Measurements from ENCODE around the gene GPR157. TPM values are rescaled to one million over a fixed set of nuclear protein-coding genes. Genes with fewer than 3 reads are reported as not detected.

GPR157 gene
- total and polyA plus RNA-seq, 10 of the 15 experiments (the other 5 are each of a cell fraction or from before 2014, with no cell fraction given): 0.66 to 15.9 (median 3.1) TPM

DNA sequence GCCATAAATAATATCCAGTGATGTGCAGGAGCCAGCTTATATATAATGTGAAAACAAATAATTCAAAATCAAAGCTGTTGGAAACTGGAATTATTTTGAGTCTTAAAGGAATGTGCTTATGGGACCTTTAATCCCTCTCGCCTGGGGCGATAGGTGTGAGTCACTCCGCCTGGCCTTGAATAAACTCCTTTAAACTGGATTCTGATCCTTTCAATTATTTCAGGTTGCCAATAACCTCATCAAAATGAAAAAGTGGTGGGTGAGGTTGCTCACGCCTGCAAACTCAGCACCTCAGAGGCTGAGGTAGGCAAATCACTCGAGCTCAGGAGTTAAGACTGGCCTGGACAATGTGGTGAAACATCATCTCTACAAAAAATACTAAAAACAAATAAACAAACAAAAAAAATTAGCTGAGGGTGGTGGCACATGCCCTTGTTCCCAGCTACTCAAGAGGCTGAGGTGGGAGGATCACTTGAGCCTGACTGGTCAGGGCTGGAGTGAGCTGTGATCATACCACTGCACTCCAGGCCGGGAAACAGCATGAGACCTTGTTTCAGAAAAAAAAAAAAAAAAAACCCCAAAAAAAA lies 48.1 kb downstream of the GPR157 start (continued):
- TF ChIP-seq NFIC (IDR thresholded peaks at IDR 0.05; ENCODE audit: low read depth, low read length): peak; percentile 54; the same call in 1 of the 2 replicates
- TF ChIP-seq, protein P1, sequence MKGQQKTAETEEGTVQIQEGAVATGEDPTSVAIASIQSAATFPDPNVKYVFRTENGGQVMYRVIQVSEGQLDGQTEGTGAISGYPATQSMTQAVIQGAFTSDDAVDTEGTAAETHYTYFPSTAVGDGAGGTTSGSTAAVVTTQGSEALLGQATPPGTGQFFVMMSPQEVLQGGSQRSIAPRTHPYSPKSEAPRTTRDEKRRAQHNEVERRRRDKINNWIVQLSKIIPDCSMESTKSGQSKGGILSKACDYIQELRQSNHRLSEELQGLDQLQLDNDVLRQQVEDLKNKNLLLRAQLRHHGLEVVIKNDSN (IDR thresholded peaks at IDR 0.05; ENCODE audit: borderline replicate concordance, extremely low read length, insufficient read depth, low read depth, low read length): no peak
- TF ChIP-seq, protein P2, sequence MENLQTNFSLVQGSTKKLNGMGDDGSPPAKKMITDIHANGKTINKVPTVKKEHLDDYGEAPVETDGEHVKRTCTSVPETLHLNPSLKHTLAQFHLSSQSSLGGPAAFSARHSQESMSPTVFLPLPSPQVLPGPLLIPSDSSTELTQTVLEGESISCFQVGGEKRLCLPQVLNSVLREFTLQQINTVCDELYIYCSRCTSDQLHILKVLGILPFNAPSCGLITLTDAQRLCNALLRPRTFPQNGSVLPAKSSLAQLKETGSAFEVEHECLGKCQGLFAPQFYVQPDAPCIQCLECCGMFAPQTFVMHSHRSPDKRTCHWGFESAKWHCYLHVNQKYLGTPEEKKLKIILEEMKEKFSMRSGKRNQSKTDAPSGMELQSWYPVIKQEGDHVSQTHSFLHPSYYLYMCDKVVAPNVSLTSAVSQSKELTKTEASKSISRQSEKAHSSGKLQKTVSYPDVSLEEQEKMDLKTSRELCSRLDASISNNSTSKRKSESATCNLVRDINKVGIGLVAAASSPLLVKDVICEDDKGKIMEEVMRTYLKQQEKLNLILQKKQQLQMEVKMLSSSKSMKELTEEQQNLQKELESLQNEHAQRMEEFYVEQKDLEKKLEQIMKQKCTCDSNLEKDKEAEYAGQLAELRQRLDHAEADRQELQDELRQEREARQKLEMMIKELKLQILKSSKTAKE (IDR thresholded peaks at IDR 0.05; ENCODE audit: low read depth, poor library complexity, severe bottlenecking): no peak
- peak in 1 of 2 experiments; percentile 3; a peak in 1 of 4 replicates for TF ChIP-seq IKZF2 (IDR thresholded peaks at IDR 0.05)
- TF ChIP-seq, protein P3, sequence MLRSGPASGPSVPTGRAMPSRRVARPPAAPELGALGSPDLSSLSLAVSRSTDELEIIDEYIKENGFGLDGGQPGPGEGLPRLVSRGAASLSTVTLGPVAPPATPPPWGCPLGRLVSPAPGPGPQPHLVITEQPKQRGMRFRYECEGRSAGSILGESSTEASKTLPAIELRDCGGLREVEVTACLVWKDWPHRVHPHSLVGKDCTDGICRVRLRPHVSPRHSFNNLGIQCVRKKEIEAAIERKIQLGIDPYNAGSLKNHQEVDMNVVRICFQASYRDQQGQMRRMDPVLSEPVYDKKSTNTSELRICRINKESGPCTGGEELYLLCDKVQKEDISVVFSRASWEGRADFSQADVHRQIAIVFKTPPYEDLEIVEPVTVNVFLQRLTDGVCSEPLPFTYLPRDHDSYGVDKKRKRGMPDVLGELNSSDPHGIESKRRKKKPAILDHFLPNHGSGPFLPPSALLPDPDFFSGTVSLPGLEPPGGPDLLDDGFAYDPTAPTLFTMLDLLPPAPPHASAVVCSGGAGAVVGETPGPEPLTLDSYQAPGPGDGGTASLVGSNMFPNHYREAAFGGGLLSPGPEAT (IDR thresholded peaks at IDR 0.05; ENCODE audit: low read depth): 0 out of 2 replicates have a peak, but pooled peaks have one; percentile 25
- TF ChIP-seq ZNF384 (IDR thresholded peaks at IDR 0.05; ENCODE audit: borderline replicate concordance, low read depth, low read length): peak; percentile 69; the same call in 1 of the 2 replicates
- TF ChIP-seq, protein P4, sequence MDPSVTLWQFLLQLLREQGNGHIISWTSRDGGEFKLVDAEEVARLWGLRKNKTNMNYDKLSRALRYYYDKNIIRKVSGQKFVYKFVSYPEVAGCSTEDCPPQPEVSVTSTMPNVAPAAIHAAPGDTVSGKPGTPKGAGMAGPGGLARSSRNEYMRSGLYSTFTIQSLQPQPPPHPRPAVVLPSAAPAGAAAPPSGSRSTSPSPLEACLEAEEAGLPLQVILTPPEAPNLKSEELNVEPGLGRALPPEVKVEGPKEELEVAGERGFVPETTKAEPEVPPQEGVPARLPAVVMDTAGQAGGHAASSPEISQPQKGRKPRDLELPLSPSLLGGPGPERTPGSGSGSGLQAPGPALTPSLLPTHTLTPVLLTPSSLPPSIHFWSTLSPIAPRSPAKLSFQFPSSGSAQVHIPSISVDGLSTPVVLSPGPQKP (IDR thresholded peaks at IDR 0.05; ENCODE audit: low read depth, low read length): no peak
- 0 out of 2 replicates have a peak, but pooled peaks have one; percentile 27 for TF ChIP-seq RUNX3 (IDR thresholded peaks at IDR 0.05; ENCODE audit: low read length)
- TF ChIP-seq, protein P5, sequence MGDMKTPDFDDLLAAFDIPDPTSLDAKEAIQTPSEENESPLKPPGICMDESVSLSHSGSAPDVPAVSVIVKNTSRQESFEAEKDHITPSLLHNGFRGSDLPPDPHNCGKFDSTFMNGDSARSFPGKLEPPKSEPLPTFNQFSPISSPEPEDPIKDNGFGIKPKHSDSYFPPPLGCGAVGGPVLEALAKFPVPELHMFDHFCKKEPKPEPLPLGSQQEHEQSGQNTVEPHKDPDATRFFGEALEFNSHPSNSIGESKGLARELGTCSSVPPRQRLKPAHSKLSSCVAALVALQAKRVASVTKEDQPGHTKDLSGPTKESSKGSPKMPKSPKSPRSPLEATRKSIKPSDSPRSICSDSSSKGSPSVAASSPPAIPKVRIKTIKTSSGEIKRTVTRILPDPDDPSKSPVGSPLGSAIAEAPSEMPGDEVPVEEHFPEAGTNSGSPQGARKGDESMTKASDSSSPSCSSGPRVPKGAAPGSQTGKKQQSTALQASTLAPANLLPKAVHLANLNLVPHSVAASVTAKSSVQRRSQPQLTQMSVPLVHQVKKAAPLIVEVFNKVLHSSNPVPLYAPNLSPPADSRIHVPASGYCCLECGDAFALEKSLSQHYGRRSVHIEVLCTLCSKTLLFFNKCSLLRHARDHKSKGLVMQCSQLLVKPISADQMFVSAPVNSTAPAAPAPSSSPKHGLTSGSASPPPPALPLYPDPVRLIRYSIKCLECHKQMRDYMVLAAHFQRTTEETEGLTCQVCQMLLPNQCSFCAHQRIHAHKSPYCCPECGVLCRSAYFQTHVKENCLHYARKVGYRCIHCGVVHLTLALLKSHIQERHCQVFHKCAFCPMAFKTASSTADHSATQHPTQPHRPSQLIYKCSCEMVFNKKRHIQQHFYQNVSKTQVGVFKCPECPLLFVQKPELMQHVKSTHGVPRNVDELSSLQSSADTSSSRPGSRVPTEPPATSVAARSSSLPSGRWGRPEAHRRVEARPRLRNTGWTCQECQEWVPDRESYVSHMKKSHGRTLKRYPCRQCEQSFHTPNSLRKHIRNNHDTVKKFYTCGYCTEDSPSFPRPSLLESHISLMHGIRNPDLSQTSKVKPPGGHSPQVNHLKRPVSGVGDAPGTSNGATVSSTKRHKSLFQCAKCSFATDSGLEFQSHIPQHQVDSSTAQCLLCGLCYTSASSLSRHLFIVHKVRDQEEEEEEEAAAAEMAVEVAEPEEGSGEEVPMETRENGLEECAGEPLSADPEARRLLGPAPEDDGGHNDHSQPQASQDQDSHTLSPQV (IDR thresholded peaks at IDR 0.05): no peak
- TF ChIP-seq, protein P6, sequence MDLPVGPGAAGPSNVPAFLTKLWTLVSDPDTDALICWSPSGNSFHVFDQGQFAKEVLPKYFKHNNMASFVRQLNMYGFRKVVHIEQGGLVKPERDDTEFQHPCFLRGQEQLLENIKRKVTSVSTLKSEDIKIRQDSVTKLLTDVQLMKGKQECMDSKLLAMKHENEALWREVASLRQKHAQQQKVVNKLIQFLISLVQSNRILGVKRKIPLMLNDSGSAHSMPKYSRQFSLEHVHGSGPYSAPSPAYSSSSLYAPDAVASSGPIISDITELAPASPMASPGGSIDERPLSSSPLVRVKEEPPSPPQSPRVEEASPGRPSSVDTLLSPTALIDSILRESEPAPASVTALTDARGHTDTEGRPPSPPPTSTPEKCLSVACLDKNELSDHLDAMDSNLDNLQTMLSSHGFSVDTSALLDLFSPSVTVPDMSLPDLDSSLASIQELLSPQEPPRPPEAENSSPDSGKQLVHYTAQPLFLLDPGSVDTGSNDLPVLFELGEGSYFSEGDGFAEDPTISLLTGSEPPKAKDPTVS (IDR thresholded peaks at IDR 0.05; ENCODE audit: low read depth, low read length): no peak
- TF ChIP-seq TBL1XR1 (IDR thresholded peaks at IDR 0.05; ENCODE audit: low read depth, low read length): 0 out of 2 replicates have a peak, but pooled peaks have one; percentile 5
- TF ChIP-seq YBX1 (IDR thresholded peaks at IDR 0.05): no peak
- TF ChIP-seq TCF12 (IDR thresholded peaks at IDR 0.05; ENCODE audit: low read depth, low read length): no peak
- TF ChIP-seq STAT3 (IDR thresholded peaks at IDR 0.05; ENCODE audit: low read depth, low read length): no peak
- TF ChIP-seq YY1 (IDR thresholded peaks at IDR 0.05; ENCODE audit: low read depth, low read length): no peak
- TF ChIP-seq, protein P7, sequence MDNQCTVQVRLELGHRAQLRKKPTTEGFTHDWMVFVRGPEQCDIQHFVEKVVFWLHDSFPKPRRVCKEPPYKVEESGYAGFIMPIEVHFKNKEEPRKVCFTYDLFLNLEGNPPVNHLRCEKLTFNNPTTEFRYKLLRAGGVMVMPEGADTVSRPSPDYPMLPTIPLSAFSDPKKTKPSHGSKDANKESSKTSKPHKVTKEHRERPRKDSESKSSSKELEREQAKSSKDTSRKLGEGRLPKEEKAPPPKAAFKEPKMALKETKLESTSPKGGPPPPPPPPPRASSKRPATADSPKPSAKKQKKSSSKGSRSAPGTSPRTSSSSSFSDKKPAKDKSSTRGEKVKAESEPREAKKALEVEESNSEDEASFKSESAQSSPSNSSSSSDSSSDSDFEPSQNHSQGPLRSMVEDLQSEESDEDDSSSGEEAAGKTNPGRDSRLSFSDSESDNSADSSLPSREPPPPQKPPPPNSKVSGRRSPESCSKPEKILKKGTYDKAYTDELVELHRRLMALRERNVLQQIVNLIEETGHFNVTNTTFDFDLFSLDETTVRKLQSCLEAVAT (IDR thresholded peaks at IDR 0.05): no peak
